SH-SY5Y (cell line): ENCODE measurements around the gene ARFGEF2.

Experiments used
- GATA2 ChIP-seq: IDR thresholded peaks from 2 replicates; pipeline ENCODE4 v1.6.1; 2011; ENCODE audit warnings: mild to moderate bottlenecking, low read depth, low read length
- GATA3 ChIP-seq: IDR thresholded peaks from 2 replicates; pipeline ENCODE4 v1.6.1; 2011; ENCODE audit warnings: low read depth, mild to moderate bottlenecking, low read length, moderate library complexity

- TF ChIP-seq GATA2 (no peak), GATA3 (no peak)
Measured at GRCh38 chr20:48910347-48910781, 11.1 kb upstream of the ARFGEF2 start.
